Anterior cingulate cortex (tissue), 58 donors: ENCODE results near the gene CCT5.
"Not testable (repeated sequence)": the region's sequence is repeated elsewhere in the genome, so short reads cannot be mapped to it uniquely, and the experiment has no call there.

Experiments
- DNase-seq, 58 donors: peaks; one replicate each; lab custom pipeline; 2025; lab: John Stamatoyannopoulos, UW

The CCT5 gene

GRCh38 chr5:10297646-10298204 lies 47.6 kb downstream of the CCT5 start:
- DNase-seq, result no peak

- no peak for DNase-seq
Measured at GRCh38 chr5:10300246-10300645, 50.2 kb downstream of the CCT5 start.

DNA sequence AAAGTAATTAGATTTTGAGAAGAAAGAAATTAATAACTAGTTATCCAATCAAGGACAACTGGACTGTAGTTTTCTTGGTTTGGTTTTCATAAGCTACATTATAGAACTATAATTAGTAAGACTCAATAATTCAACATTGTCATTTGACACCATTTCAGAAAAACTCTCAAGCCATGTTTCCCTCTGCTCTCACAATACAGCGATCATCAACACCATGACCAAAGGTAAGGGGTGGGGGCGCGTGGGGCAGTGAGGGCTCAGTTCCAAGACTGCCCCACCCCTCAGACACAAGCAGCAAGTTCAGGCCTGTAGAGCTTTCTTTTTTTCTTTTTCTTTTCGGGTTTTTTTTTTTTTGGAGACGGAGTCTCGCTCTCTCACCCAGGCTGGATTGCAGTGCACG lies 51.2 kb downstream of the CCT5 start:
- no peak for DNase-seq

GRCh38 chr5:10301842-10302610 lies 51.9 kb downstream of the CCT5 start:
- peak in 28 of 58 donors; percentile 6 to 57 (median 30) for DNase-seq

GRCh38 chr5:10303201-10303600 lies 53.1 kb downstream of the CCT5 start:
- DNase-seq, result no peak

- DNase-seq, result no peak
Measured at GRCh38 chr5:10303699-10304170, 53.7 kb downstream of the CCT5 start.

GRCh38 chr5:10304932-10305331 lies 54.9 kb downstream of the CCT5 start:
- no peak for DNase-seq

DNA sequence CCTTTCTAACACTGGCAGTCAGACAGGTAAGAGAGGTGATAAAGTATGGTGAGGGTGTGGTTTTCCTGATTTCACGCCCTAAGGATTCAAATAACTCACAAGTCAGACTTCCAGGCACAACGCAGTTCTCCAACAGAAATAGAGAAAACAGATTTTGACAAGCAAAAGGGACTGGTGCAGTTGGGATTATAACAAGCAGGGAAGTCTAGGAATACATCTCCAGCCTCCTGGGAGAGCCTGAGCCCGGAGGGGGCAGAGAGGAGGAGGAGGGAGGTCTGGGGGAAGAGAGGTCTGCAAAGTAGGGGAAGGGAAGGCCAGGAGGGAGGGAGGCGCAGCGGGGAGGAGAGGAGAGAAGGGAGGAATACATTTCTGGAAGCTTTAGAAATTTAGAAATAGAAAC lies 56.0 kb downstream of the CCT5 start:
- no peak for DNase-seq

- no peak for DNase-seq
Measured at GRCh38 chr5:10306806-10307205, 56.7 kb downstream of the CCT5 start.

DNA sequence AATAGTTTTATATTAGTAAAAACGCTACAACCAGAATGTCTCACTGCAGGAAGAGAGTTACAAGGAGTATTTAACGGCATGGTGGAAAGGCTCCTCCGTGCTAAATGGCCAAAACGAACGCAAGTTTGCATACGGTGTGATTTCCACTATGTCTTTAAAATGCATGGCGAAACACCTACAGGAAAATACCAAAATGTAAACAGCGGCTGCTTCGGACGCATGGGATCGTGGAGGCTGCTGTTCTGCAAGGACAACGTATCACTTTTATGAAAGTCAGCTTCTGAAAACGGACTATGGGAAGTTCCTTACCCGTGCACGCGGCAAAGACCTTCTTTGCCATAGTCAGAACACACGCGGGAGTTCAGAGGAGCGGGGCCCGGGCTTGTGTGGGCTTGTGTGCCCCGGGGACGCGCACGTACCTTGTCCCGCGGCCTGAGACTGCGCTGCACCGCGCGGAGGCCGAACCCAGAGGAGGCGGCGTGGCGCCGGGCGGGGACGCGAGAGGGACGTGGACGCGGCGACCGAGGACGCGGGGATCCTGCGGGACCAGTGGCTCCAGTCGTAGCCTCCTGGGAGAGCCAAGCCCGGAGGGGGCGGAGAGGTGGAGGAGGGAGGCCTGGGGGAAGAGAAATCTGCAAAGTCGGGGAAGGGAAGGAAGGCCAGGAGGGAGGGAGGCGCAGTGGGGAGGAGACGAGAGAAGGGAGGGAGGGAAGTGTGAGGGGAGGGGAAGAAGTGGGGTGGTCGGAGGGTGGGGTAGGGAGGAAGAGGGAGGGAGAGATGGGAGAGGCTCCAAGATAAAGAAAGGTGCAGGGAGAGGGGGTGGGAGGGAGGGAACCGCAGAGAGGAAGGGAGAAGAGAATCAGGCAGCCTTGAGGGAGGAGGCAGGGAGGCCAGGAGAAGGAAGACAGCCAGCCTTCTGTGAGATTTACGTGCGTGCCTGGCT lies 57.4 kb downstream of the CCT5 start, which contains the start of gene CMBL:
Gene CMBL, minus strand, starts transcription at position 697 of the 943 bp plus-strand sequence. CDS start 17,140 bp downstream, outside the sequence.
- DNase-seq, result peak in 42 of 58 donors; percentile 9 to 72 (median 37)

GRCh38 chr5:10308844-10309243 lies 58.8 kb downstream of the CCT5 start:
- DNase-seq, result no peak

DNA sequence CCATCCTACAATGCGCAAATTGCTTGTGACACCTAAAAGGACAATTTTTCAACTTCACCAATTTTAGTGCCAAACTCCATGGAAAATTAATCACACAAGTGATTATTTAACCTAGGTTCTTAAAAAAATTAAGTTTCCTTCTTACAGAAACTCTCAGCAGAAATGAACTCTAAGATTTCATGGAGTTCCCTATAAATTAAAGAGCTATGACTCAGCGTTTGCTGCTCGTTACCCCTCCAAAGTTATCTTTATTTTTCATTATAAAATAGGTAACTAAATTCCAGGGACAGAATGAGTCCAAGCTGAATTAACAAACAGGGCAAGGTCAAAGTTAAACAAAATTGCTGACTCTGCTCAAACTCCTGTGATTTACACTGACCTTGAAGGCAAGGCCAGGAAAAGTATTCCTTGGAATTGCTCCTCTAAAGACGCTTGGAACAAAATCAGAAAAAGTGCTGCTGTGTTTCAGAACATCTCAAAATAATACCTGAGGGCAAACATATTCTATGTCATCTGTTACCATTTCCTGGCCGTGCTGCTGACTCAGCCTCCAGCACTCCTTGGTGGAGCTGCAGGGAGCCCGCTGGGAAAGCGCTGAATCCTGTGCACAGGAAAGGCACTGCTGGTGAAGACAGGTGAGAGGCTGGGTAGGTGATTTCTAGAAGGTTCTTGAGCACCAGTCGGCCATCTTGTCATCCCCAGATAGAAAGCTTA lies 60.1 kb downstream of the CCT5 start:
- no peak for DNase-seq

DNA sequence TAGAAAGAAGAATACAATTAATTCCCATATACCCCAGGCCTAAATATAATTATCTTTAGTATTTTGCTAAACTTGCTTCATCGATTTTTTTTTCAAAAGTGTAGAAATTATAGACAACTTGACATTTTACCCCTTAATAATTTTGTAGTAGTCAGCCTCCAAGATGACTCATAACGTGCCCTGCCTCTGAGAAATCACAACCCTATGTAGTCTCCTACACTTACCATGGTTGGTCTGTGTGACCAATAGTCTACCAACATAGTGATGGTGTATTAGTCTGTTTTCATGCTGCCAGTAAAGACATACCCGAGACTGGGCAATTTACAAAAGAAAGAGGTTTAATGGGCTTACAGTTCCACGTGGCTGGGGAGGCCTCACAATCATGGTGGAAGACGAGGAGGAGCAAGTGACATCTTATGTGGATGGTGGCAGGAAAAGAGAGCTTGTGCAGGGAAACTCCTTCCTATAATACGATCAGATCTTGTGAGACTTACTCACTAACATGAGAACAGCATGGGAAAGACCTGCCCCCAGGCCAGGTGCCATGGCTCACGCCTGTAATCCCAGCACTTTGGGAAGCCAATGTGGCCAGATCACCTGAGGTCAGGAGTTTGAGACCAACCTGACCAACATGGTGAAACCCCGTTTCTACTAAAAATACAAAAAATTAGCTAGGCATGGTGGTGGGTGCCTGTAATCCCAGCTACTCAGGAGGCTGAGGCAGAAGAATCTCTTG lies 60.9 kb downstream of the CCT5 start:
- not testable (repeated sequence) for DNase-seq

DNA sequence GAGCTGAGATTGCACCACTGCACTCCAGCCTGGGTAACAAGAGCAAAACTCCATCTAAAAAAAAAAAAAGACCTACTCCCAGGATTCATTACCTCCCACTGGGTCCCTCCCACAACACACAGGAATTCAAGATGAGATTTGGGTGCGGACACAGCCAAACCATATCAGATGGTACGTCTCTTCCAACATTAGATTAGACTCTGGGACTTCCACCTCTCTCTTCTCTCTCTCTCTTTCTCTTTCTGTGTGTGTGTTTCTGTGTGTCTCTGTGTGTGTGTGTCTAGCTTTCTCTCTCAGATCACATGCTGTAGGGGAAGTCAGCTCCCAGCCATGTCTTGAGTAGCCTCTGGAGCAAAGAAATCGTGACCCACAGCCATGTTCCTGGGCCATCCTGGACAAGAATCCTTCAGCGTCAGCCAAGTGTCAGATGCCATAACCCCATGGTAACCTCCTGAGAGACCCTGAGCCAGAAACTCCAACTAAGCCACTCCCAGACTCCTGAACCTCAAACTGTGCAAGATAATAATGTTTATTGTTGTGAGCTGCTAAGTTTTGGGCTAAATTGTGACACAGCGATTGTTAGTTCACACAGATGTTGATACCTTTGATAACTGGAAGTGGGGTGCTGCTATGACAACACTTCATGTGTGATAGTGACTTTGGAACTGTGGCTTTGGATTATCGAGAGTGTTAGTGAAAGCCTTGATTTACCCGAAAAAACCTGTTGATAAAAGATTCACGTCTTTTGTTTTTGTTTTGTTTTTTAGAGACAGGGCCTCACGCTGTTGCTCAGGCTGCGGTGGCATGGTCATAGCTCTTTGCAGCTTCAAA lies 61.7 kb downstream of the CCT5 start:
- no peak for DNase-seq

DNA sequence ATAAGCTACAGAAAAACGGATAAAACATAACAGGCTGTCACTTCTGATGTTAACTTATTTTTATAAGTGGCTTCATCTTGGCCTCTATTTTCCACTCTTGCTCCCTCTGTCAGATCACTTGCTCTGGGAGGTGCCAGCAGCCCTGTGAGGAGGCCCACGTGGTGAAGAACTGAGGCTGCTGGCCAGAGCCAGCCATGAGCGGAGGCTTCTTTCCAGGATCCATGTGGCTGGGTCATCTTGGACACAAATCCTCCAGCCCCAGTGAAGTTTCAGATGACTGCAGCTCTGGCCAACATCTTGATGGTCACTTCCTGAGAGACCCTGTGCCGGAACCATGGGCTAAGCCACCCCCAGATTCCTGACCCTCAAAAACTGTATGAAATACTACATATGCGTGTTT lies 65.1 kb downstream of the CCT5 start:
- DNase-seq, result peak in 6 of 58 donors; percentile 3 to 25 (median 14)
